Upper lobe of left lung (tissue), 4 donors: Measurements from ENCODE around the gene SND1.

Experiments
- CTCF ChIP-seq, 6 experiments: fragments of 450-650 bp in 4 of 6; fragments of 200-600 bp in 2 of 6; sonication (generic) in 2 of 6; IDR thresholded peaks; one replicate each; pipeline ENCODE4 v1.5.1; 2016 to 2019; ENCODE audit warnings: antibody characterized with exemption in 6 of 6
- EP300 ChIP-seq, 4 donors: sonication (generic); formaldehyde crosslinking; IDR thresholded peaks; one replicate each; pipeline ENCODE4 v1.5.1; 2017; ENCODE audit warnings: antibody characterized with exemption in 4 of 4, control low read depth in 2 of 4

- TF ChIP-seq EP300 (IDR thresholded peaks at IDR 0.05) (no peak), CTCF (IDR thresholded peaks at IDR 0.05) (no peak)
Observed at GRCh38 chr7:127871226-127871625, 219.2 kb downstream of the SND1 start.
